HCT116 (cell line): ENCODE results near the gene C5orf22.

ENCODE experiments used
- CEBPB ChIP-seq: IDR thresholded peaks from 2 replicates; pipeline ENCODE4 v1.6.1; 2012; ENCODE audit warnings: low read depth
- EGR1 ChIP-seq: IDR thresholded peaks from 2 replicates; pipeline ENCODE4 v1.6.1; 2012; ENCODE audit warnings: low read depth
- EZH2phosphoT487 ChIP-seq: fragments of 200-600 bp; IDR thresholded peaks from 2 replicates; pipeline ENCODE4 v1.6.1; 2018; ENCODE audit warnings: antibody characterized with exemption, borderline replicate concordance
- SRF ChIP-seq: IDR thresholded peaks from 2 replicates; pipeline ENCODE4 v1.6.1; 2012; ENCODE audit warnings: low read depth
- TF ChIP-seq, protein P1 (sequence below), 3 experiments: fragments of 200-600 bp in 1 of 3; sonication (generic) in 1 of 3; IDR thresholded peaks in 2 of 3; conservative IDR thresholded peaks in 1 of 3; 2 replicates each; pipeline ENCODE4 v1.5.1; 2012 to 2017; ENCODE audit warnings: low read depth in 2 of 3, low read length in 2 of 3, antibody characterized with exemption in 1 of 3, borderline replicate concordance in 1 of 3, control low read depth in 1 of 3, mild to moderate bottlenecking in 1 of 3, mixed read lengths in 1 of 3, mixed run types in 1 of 3, moderate library complexity in 1 of 3; ENCODE audit not compliant: insufficient read depth in 1 of 3

DNA sequence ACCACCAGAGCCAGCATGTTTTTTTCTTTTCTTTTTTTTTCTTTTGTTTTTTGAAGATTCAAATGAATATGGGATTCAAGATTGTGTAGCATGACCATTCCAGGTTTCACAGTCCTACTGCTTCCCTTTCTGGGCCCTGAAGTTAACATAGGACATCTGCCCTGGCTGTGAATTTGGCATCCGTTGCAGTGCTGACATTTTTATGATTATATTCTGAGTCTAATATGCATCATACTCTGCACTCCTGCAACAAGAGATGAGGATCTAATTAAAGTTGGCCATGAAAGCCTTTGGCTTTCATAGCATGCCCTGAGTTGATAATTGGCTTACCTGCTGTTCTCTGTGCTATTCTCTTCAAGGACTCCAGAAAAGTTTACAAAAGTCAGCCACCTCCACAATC, 29.8 kb downstream of the C5orf22 start:
- no peak for TF ChIP-seq EGR1
- TF ChIP-seq EZH2phosphoT487 = no peak
- no peak for TF ChIP-seq CEBPB
- TF ChIP-seq, protein P1, sequence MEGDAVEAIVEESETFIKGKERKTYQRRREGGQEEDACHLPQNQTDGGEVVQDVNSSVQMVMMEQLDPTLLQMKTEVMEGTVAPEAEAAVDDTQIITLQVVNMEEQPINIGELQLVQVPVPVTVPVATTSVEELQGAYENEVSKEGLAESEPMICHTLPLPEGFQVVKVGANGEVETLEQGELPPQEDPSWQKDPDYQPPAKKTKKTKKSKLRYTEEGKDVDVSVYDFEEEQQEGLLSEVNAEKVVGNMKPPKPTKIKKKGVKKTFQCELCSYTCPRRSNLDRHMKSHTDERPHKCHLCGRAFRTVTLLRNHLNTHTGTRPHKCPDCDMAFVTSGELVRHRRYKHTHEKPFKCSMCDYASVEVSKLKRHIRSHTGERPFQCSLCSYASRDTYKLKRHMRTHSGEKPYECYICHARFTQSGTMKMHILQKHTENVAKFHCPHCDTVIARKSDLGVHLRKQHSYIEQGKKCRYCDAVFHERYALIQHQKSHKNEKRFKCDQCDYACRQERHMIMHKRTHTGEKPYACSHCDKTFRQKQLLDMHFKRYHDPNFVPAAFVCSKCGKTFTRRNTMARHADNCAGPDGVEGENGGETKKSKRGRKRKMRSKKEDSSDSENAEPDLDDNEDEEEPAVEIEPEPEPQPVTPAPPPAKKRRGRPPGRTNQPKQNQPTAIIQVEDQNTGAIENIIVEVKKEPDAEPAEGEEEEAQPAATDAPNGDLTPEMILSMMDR (IDR thresholded peaks at IDR 0.05 in 2 of 3, conservative IDR thresholded peaks at IDR 0.05 in 1 of 3; ENCODE audit: borderline replicate concordance in 1 of 3, insufficient read depth in 1 of 3, low read depth in 2 of 3, low read length in 2 of 3) = no peak
- TF ChIP-seq SRF = no peak
